GM12801 (cell line): Measurements from ENCODE around the gene ZNF496.

Experiments
- CTCF ChIP-seq: IDR thresholded peaks from one replicate; pipeline ENCODE4 v1.5.1; 2011; ENCODE audit warnings: control low read depth; ENCODE audit not compliant: insufficient read length; ENCODE audit errors: extremely low read depth

ZNF496 gene

DNA sequence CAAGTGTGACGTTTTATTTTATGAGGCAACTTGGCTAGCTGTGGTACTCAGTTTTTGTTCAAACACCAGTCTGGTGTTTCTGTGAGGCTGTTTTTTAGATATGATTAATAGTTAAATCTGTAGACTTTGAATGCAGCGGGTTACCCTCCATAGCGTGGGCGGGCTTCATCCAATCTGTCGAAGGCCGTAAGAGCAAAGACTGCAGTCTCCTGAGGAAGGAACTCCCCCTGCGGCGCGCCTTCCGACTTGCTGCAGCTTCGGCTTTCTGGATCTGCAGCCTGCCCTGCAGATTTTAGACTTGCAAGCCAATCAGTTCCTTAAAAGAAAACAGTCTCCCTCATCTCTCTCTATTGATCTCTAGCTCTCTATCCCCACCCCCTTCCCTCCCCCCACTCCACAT is 4.2 kb upstream of the ZNF496 start:
- TF ChIP-seq CTCF: no peak

GRCh38 chr1:247334378-247335133 is 2.9 kb upstream of the ZNF496 start:
- TF ChIP-seq CTCF: no peak

DNA sequence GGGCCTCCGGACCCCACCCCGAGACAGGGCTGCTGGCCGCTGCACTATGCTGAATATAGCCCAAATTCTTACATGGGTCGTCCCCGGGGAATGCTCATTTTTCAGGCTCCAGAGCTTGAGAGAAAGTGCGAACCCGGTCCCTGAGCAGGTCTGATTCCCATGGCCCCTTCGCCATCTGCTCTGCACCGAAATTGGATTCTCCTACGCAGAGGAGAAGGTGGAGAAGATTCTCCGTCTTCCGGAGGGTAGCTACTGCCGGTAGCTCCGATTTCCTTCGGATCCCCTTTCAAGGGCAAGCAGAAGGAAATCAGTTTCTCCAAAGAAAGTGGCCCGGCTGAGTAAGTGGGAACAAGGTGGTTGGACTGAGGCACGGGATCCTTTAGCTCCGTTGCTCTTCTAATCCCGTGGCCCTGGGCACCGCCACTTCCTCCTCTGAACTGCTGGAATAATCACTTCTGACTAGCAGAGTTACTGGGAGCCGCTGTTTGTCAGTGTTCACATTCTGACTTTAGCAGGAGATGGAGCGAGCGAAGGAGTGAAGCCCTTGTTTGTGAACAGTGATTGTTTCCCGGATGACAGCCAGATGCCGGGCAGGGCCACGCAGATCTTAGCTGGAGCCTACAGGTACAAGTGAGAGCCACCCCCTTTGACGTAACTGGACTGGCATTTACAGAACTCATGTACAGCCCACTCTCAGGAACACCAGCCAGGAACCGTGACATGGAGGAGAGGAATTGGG is 1.1 kb upstream of the ZNF496 start:
- TF ChIP-seq CTCF: no peak

DNA sequence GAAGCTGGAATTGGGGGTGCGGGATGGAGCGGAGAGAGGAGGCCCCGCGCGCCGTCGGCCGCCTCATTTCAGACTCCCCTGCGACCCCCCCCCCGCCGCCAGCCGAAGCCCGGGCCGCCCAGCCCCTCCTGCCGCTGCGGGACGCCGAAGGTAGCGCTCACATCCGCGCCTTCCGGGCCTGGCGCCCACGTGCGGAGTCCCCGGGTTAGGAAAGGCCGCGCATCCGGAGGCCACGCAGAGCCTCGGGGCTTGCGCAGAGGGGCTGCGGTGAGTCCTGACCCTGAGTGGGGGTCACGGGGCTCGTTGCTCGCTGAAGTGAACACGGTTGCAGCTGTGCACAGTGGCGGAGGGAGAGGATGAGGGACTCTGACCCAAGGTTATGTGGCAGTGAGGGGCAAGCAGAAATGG is 552 bp upstream of the ZNF496 start:
- TF ChIP-seq CTCF: no peak

GRCh38 chr1:247331172-247331524 is 519 bp downstream of the ZNF496 start:
- TF ChIP-seq CTCF: no peak

- TF ChIP-seq CTCF: no peak
These were observed 1.0 kb downstream of the ZNF496 start for GRCh38 chr1:247330548-247331171.

- TF ChIP-seq CTCF: no peak
These were observed 2.5 kb downstream of the ZNF496 start for GRCh38 chr1:247329097-247329617.
